Naive thymus-derived CD4-positive, alpha-beta T cell (primary cell): ENCODE measurements around the gene CDC42BPB. TPM values are rescaled to one million over a fixed set of nuclear protein-coding genes. Genes with fewer than 3 reads are reported as not detected.

Experiments used
- ATAC-seq: fragments of 150-1000 bp; cut with Tn5 transposase; 2 replicates; pipeline ENCODE4 v1.10.0; 2021; ENCODE audit warnings: mild to moderate bottlenecking, moderate library complexity
- CTCF ChIA-PET: fragments of 350-600 bp; sonication (Branson Sonifier 250); formaldehyde crosslinking; loops from one replicate; lab custom pipeline; 2021; ENCODE audit warnings: antibody characterized with exemption; lab: Charles Lee
- POLR2A ChIA-PET: fragments of 350-600 bp; sonication (Branson Sonifier 250); formaldehyde crosslinking; loops from one replicate; lab custom pipeline; 2021; ENCODE audit warnings: antibody characterized with exemption, inconsistent platforms; lab: Charles Lee
- DNase-seq, 9 donors: peaks; one replicate each; pipeline versions ENCODE4 v3.0.0 to v3.0.0-alpha.2; 2020 to 2022; ENCODE audit warnings: mixed read lengths in 1 of 9
- H3K27ac ChIP-seq: one replicate; pipeline ENCODE4 v1.7.0; 2013; ENCODE audit warnings: mild to moderate bottlenecking, low read depth, low read length, moderate library complexity
- H3K27me3 ChIP-seq, 2 donors: one replicate each; pipeline ENCODE4 v1.7.0; 2013; ENCODE audit warnings: low read length in 2 of 2, mild to moderate bottlenecking in 2 of 2, moderate library complexity in 2 of 2; ENCODE audit not compliant: control insufficient read depth in 2 of 2, insufficient read depth in 2 of 2
- H3K36me3 ChIP-seq, 3 experiments: 1 replicate in 2 of 3; 2 replicates in 1 of 3; pipeline ENCODE4 v1.7.0; 2013; ENCODE audit warnings: low read length in 3 of 3, mild to moderate bottlenecking in 3 of 3, moderate library complexity in 1 of 3; ENCODE audit not compliant: insufficient read depth in 3 of 3, control insufficient read depth in 2 of 3
- H3K4me1 ChIP-seq, 2 donors: one replicate each; pipeline ENCODE4 v1.7.0; 2013; ENCODE audit warnings: low read length in 2 of 2, mild to moderate bottlenecking in 2 of 2, moderate library complexity in 1 of 2; ENCODE audit not compliant: control insufficient read depth in 2 of 2, insufficient read depth in 2 of 2
- H3K4me3 ChIP-seq: 2 replicates; pipeline ENCODE4 v1.7.0; 2013; ENCODE audit warnings: mild to moderate bottlenecking, low read length
- H3K9me3 ChIP-seq, 3 experiments: 1 replicate in 2 of 3; 2 replicates in 1 of 3; pipeline ENCODE4 v1.7.0; 2013; ENCODE audit warnings: low read length in 3 of 3; ENCODE audit not compliant: control insufficient read depth in 2 of 3
- H3K27ac Mint-ChIP-seq, 9 donors: one replicate each; pipeline ENCODE4 v1.8.0; 2020 to 2022; ENCODE audit warnings: mixed read lengths in 9 of 9, mild to moderate bottlenecking in 8 of 9, moderate library complexity in 5 of 9, inconsistent platforms in 2 of 9
- H3K27me3 Mint-ChIP-seq, 5 donors: one replicate each; pipeline ENCODE4 v1.8.0; 2021 to 2022; ENCODE audit warnings: mixed read lengths in 5 of 5, mild to moderate bottlenecking in 1 of 5
- H3K36me3 Mint-ChIP-seq, 5 donors: one replicate each; pipeline ENCODE4 v1.8.0; 2020 to 2022; ENCODE audit warnings: mixed read lengths in 5 of 5, mild to moderate bottlenecking in 3 of 5, inconsistent platforms in 1 of 5
- H3K4me1 Mint-ChIP-seq, 7 donors: one replicate each; pipeline ENCODE4 v1.8.0; 2020 to 2022; ENCODE audit warnings: mixed read lengths in 7 of 7, mild to moderate bottlenecking in 3 of 7, inconsistent platforms in 1 of 7
- H3K4me3 Mint-ChIP-seq, 10 donors: one replicate each; pipeline ENCODE4 v1.8.0; 2020 to 2022; ENCODE audit warnings: mild to moderate bottlenecking in 10 of 10, mixed read lengths in 10 of 10, moderate library complexity in 6 of 10, inconsistent platforms in 2 of 10
- H3K9me3 Mint-ChIP-seq, 11 donors: one replicate each; pipeline ENCODE4 v1.8.0; 2020 to 2022; ENCODE audit warnings: mixed read lengths in 11 of 11, mild to moderate bottlenecking in 4 of 11, inconsistent platforms in 1 of 11, moderate library complexity in 1 of 11
- intact Hi-C, 2 donors: fragments of 100-400 bp; cut with micrococcal nuclease; formaldehyde crosslinking; loops; one replicate each; pipeline ENCODE4 v1.15.1; 2023
- polyA plus RNA-seq, 2 donors: library from polyadenylated mRNA; unstranded; fragments of 300-500 nt; fragmentation: Illumina TruSeq; gene quantifications; one replicate each; pipeline ENCODE4 v1.2.3, GENCODE V29; 2021
- total RNA-seq, 6 experiments: library from RNA in 5 of 6; stranded (reverse) in 5 of 6; gene quantifications; 1 replicate in 5 of 6; 2 replicates in 1 of 6; pipeline ENCODE4 v1.2.3 and lab custom pipeline; 2021 to 2026

CDC42BPB gene
- total and polyA plus RNA-seq, 7 experiments from 2014 or later, result 0.34 to 16.0 (median 4.8) TPM

DNA sequence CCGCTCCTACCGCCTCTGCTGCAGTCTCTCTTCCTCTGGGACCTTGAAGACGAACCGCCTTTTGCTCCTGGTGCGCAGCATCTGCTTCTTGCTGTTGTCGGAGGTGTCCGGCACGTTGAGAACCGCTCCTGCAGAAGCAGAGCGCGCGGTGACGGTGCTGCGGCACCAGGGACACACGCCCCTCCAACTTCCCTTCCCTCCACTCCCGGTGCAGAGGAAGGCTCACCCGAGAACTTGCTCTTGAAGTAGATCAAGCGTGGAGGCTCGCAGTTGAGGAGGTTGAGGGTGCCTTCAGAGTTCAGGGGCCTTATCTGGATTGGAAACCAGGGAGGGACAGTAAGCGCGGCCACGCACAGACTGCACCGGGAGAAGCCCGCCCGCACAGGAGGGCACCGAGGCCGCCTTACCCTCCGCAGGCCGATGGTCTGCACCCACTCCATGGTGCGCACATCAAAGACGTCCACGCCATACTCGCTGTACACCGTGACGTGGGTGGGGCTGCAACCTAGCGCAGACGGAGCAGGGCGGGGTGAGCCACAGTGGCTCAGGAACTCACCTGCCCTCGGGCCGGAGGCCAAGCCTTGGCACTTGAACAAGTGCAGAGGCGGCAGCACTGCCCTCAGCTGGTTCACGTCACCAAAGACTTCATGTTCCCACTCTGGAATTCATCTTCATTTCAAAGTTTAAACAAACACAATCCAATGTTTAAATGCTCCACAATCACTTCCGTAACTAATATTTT, 117.4 kb downstream of the CDC42BPB start:
- DNase-seq, result no peak
- Histone ChIP-seq H3K9me3 (no peaks in the 10 kb centered on the region), H3K27me3 (no peaks in the 10 kb centered on the region), H3K4me1 (no peaks in the 10 kb centered on the region), H3K4me3 (no peak overlapping the region), H3K36me3 (no peaks in the 10 kb centered on the region), H3K27ac (no peak overlapping the region)
- ATAC-seq, result no peak
- H3K4me1 Mint-ChIP-seq, result peaks cover 0 to 3% (median 0%) of the 10 kb centered on the region in 7 donors
- no peaks in the 10 kb centered on the region for H3K27me3 Mint-ChIP-seq
- H3K36me3 Mint-ChIP-seq, result peaks cover 0 to 14% (median 0%) of the 10 kb centered on the region in 5 donors
- H3K9me3 Mint-ChIP-seq, result no peaks in the 10 kb centered on the region
- peak overlapping the region in 1 of 9 donors; percentile 74 for H3K27ac Mint-ChIP-seq
- ChIA-PET CTCF (no interaction called here), POLR2A (interaction anchor here (1.0 kb wide), 1 partner anchor 10 kb away, joined by 5 read pairs; no protein-coding TSS in a partner anchor)
- H3K4me3 Mint-ChIP-seq, result no peak overlapping the region
- intact Hi-C loops, result loop anchor here in 1 of 2 donors (10.0 kb wide), 1 partner anchor 395 kb away; the partner anchor contains the start of gene EIF5

DNA sequence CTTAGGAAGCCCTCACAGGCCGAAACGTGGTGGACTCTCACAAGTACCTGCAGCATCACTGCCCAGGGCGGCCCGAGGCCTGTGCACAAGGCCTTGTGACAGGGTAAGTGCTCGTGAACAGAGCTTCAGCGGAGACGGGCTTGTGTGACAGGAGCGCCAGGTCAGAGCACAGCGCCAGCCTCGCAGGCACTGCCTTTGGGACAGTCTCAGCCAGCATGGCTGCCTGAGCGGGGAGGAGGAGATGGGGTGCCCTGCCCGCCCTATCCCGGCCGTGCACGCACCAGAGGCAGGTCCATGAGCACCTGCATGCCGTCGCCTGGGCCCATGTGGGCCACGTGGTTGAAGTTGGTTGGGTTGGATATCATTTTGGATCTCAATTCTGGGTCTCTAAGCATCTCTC, 118.0 kb downstream of the CDC42BPB start:
- H3K27me3 Mint-ChIP-seq, result no peaks in the 10 kb centered on the region
- Histone ChIP-seq H3K4me3 (no peak overlapping the region), H3K27me3 (no peaks in the 10 kb centered on the region), H3K36me3 (no peaks in the 10 kb centered on the region), H3K9me3 (no peaks in the 10 kb centered on the region), H3K4me1 (no peaks in the 10 kb centered on the region), H3K27ac (no peak overlapping the region)
- DNase-seq (no peak), ATAC-seq (no peak)
- peaks cover 0 to 3% (median 0%) of the 10 kb centered on the region in 7 donors for H3K4me1 Mint-ChIP-seq
- H3K9me3 Mint-ChIP-seq, result no peaks in the 10 kb centered on the region
- no peak overlapping the region for H3K4me3 Mint-ChIP-seq
- intact Hi-C loops, result no loop called here
- CTCF ChIA-PET, result no interaction called here
- POLR2A ChIA-PET, result no interaction called here
- peaks cover 0 to 13% (median 0%) of the 10 kb centered on the region in 5 donors for H3K36me3 Mint-ChIP-seq
- H3K27ac Mint-ChIP-seq, result peak overlapping the region in 1 of 9 donors; percentile 74

GRCh38 chr14:102938191-102938590, 119.2 kb downstream of the CDC42BPB start:
- Histone ChIP-seq H3K9me3 (no peaks in the 10 kb centered on the region), H3K4me3 (no peak overlapping the region), H3K4me1 (no peaks in the 10 kb centered on the region), H3K36me3 (no peaks in the 10 kb centered on the region), H3K27me3 (no peaks in the 10 kb centered on the region), H3K27ac (no peak overlapping the region)
- intact Hi-C loops, result no loop called here
- peaks cover 0 to 3% (median 0%) of the 10 kb centered on the region in 7 donors for H3K4me1 Mint-ChIP-seq
- peaks cover 0 to 5% (median 0%) of the 10 kb centered on the region in 5 donors for H3K36me3 Mint-ChIP-seq
- no peak for DNase-seq
- no peak overlapping the region for H3K27ac Mint-ChIP-seq
- ChIA-PET POLR2A (no interaction called here), CTCF (no interaction called here)
- no peaks in the 10 kb centered on the region for H3K27me3 Mint-ChIP-seq
- H3K4me3 Mint-ChIP-seq, result no peak overlapping the region
- no peaks in the 10 kb centered on the region for H3K9me3 Mint-ChIP-seq
- no peak for ATAC-seq

GRCh38 chr14:102937331-102938175, 119.8 kb downstream of the CDC42BPB start:
- Mint-ChIP-seq H3K9me3 (no peaks in the 10 kb centered on the region), H3K27ac (peak overlapping the region in 2 of 9 donors; percentile 36 to 47), H3K4me3 (no peak overlapping the region), H3K4me1 (peaks cover 0 to 3% (median 0%) of the 10 kb centered on the region in 7 donors), H3K27me3 (no peaks in the 10 kb centered on the region), H3K36me3 (peaks cover 0 to 3% (median 0%) of the 10 kb centered on the region in 5 donors)
- Histone ChIP-seq H3K27me3 (no peaks in the 10 kb centered on the region), H3K4me1 (no peaks in the 10 kb centered on the region), H3K4me3 (no peak overlapping the region), H3K9me3 (no peaks in the 10 kb centered on the region), H3K27ac (no peak overlapping the region), H3K36me3 (no peaks in the 10 kb centered on the region)
- DNase-seq, result no peak
- intact Hi-C loops, result no loop called here
- ChIA-PET CTCF (no interaction called here), POLR2A (no interaction called here)
- ATAC-seq, result no peak

- CTCF ChIA-PET, result no interaction called here
- peaks cover 0 to 3% (median 0%) of the 10 kb centered on the region in 5 donors for H3K36me3 Mint-ChIP-seq
- no peak overlapping the region for H3K27ac Mint-ChIP-seq
- H3K9me3 ChIP-seq, result no peaks in the 10 kb centered on the region
- H3K9me3 Mint-ChIP-seq, result no peaks in the 10 kb centered on the region
- H3K4me3 Mint-ChIP-seq, result no peak overlapping the region
- no peaks in the 10 kb centered on the region for H3K4me1 ChIP-seq
- ATAC-seq, result no peak
- H3K36me3 ChIP-seq, result no peaks in the 10 kb centered on the region
- intact Hi-C loops, result no loop called here
- H3K27me3 Mint-ChIP-seq, result peaks cover 0 to 13% (median 0%) of the 10 kb centered on the region in 5 donors
- POLR2A ChIA-PET, result no interaction called here
- H3K27me3 ChIP-seq, result no peaks in the 10 kb centered on the region
- H3K4me1 Mint-ChIP-seq, result peaks cover 0 to 5% (median 0%) of the 10 kb centered on the region in 7 donors
- H3K27ac ChIP-seq, result no peak overlapping the region
- DNase-seq, result no peak
- no peak overlapping the region for H3K4me3 ChIP-seq
Measured at GRCh38 chr14:102935756-102936155, 121.6 kb downstream of the CDC42BPB start.

DNA sequence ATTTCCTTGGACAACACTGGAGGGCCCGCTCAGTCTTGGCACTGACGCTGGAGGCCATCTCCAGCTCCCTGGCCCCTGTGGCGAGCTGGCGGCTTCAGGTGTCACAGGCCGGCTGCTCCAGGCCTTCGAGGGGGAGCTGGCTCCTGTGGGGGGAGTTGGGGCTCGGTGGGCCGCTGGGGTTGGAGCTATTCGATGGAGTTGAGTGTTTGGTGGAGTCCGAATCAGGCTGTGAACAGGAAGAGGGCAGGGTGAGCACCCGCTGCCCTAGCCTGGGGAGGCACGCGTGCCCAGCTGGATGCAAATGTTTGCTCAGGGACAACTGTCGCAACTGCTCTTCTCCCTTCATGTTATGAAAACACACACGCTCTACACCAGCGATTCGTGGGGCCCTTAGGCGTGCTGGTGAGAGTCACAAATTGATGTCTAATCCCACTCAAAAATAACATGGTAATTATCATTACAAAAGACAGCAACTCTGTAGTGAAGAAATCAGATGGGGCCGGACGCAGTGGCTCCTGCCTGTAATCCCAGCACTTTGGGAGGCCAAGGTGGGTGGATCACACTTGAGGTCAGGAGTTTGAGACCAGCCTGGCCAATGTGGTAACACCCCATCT, 123.6 kb downstream of the CDC42BPB start:
- DNase-seq (no peak), ATAC-seq (no peak)
- no peaks in the 10 kb centered on the region for H3K27me3 ChIP-seq
- H3K27ac ChIP-seq, result no peak overlapping the region
- H3K9me3 ChIP-seq, result no peaks in the 10 kb centered on the region
- Mint-ChIP-seq H3K36me3 (no peaks in the 10 kb centered on the region), H3K27ac (no peak overlapping the region), H3K9me3 (no peaks in the 10 kb centered on the region), H3K27me3 (peaks cover 0 to 17% (median 0%) of the 10 kb centered on the region in 5 donors), H3K4me3 (peak overlapping the region in 1 of 10 donors; percentile 29), H3K4me1 (peaks cover 0 to 4% (median 0%) of the 10 kb centered on the region in 7 donors)
- no peaks in the 10 kb centered on the region for H3K36me3 ChIP-seq
- H3K4me3 ChIP-seq, result no peak overlapping the region
- intact Hi-C loops, result no loop called here
- H3K4me1 ChIP-seq, result peaks cover 5 to 11% of the 10 kb centered on the region in 2 donors
- ChIA-PET CTCF (no interaction called here), POLR2A (interaction anchor here (0.6 kb wide), 1 partner anchor 1423 kb away, joined by 5 read pairs; no protein-coding TSS in a partner anchor)
